GM19025 (cell line): ENCODE results near the gene RAPGEF6.
A peak's percentile ranks its signal among the peaks of the same experiment; 100 is the strongest.
"Not testable (repeated sequence)": the region's sequence is repeated elsewhere in the genome, so short reads cannot be mapped to it uniquely, and the experiment has no call there.

Experiments used
- ATAC-seq: cut with Tn5 transposase; IDR thresholded peaks from one replicate; pipeline ENCODE4 v1.9.1; 2021; ENCODE audit warnings: mild to moderate bottlenecking, low read depth, moderate library complexity; ENCODE audit not compliant: unreplicated experiment

The RAPGEF6 gene

DNA sequence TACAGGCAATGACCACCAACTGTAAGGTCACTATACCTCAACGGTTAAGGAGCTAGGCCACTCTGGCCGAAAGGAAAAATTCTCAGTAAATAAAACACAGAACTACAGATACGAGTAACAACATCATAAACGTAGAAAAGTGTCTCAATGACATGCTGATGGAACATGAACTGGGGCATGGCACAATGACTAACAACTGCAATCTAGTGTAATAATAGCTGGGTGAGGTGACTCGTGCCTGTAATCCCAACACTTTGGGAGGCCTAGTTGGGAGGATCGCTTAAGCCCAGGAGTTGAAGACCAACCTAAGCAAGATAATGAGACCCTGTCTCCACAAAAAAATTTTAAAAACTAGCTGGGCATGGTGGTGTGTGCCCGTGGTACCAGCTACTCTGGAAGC is 9.8 kb upstream of the RAPGEF6 start:
- ATAC-seq: no peak

DNA sequence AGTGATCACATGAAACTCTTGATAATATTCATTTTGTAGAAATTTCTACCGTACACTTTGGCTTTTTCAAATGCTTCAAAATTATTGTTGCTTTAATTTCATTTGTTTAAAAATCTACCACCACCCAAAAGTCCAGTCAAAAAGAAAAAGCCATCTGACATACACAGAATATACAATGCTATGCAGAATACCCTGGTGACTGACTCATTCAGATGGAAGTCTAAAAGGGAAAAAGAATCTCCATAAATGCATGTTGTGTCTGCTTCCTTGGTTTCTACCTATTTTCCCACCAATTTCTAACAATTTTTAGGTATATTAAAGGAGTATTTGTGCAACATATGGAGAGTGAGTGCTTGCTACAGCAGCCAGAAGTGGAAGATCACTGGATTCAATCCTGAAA is 9.3 kb upstream of the RAPGEF6 start:
- no peak for ATAC-seq

DNA sequence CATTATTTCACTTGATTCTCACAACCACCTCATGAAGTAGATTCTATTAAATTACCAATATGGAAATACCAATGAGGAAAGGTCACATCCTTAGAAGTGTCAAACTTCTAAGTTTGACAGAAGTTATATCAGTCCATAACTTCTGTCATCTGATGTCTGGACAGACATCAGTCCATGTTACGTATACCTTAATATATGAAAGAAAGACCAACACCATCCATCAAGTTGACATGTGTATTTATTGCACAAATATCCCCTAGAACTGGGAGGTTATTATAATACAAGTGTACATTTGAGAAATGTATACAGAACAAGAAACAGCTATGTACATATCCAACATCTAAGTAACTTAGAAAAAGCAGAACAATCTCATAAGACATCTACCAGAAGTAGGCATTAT is 6.5 kb upstream of the RAPGEF6 start:
- no peak for ATAC-seq

DNA sequence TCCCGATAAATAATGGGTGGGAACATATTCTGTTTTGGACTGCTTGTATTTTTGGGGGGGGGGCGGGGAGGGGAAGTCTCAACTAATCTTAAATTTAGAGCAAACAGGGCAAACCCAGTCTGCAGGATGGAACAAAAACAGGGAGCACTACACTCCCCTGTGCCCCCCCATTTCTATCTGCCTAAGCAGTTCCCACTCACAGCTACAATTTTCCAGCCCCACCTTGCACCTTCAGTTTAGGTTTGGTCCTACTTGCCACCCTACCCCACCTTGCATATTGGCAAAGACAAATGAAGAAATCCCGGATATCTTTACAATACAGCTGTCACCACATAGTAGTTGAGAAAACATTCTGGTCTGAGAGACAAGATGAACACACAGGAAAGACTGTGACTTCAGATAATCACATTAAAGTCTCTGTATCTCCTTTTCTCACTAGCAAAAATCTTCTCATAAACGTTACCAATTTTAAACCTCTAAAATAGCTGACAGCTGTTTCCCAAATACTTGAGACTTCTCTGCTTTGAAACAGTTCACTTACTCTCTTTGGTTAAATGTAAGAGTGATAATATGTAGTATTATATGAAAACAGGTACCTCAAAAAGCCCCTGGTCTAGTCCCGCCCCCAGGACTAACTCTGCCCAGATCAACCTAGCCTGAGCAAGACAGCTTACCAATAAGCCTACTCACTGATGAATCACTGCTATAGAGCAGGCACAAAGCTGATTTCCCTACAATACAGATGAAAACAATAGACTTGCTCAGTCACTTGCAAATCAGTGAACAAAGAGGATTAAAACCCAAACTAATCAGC is 5.2 kb upstream of the RAPGEF6 start:
- no peak for ATAC-seq

DNA sequence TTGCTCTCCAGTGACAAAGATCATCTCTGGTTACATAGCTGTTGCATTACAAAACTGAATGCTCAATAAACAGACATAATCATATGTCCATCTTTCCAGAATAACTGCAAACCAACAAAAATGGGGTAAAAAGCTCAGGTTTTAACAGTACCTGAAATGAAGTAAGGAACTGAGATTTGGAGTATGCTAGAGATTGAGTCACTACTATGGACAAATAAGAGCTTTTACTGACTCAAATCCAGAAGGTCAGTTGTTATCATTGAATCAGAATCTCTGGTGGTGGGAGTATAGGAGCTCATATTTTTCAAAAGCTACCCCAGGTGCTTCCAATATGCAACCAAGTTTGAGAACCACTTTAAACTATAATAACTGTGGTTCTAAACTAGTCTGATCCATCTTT is 4.1 kb upstream of the RAPGEF6 start:
- no peak for ATAC-seq

DNA sequence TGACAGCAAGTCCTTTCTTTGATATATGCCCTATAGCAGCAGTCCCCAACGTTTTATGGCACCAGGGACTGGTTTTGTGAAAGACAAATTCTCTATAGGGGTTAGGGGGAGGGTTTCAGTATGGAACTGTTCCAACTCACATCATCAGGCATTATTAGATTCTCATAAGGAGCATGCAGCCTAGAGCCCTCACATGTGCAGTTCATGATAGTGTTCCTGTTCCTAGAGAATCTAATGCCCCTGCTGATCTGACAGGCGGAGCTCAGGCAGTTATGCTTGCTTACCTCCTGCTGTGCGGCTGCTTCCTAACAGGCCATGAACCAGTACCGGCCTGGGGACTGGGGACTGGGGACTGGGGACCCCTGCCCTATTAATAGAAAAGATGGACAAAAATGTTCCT is 2.7 kb upstream of the RAPGEF6 start:
- no peak for ATAC-seq

DNA sequence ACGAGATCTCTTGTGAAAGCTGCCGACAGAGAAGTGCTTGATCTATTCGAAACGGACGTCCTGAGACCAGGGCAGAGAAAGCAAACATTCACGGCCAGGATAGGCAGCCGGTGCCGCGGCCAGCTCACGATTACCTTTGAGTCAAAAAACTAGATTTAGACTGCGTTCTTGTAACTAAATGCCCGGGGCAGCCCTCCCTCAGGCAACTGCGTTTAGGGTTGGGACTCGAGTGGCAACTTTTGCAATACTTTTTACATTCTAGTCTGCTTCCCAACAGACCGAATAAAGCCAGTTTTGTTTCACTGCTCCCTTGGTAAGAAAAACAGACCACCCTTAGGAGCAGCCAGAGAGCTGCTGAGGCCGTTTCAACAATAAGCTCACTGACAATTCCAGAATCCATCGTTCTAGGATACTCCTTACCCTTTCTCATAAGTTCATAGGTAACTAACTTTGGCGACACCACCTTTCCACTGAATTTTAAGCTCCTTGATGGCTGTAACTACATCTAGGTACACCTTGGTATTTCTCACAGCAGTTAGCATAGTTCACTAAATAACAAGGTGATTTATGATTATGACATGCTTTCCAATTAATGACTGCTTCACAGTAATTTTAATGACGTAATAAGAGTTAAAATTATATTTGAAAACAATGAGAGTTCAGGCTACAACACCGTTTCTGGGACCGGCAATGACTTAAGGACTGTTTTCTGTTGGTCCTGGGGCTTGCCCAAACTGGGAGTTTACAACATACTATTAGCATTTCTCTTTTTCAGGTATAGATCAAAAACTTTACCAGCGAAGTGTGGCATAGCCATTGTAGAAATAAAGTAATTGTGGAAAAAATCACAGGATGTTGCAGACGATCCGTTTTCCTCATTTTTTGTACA is 899 bp upstream of the RAPGEF6 start:
- ATAC-seq: no peak

DNA sequence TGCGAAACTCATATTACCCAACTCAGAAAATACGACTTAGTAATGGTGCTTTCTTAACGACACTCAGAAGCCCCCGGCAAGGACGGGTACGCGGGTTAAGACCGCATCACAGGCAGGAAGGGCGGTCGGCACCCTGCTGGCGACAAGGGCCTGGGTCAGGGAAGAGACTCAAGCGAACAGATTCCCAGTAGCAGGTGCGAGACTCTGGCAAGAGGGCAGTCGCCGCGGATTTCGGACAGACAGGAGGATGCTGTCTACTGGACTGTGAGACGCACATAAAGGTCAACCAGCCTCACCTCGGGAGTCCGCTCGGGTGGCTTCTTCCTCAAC is 398 bp downstream of the RAPGEF6 start:
- peak; percentile 4 for ATAC-seq

DNA sequence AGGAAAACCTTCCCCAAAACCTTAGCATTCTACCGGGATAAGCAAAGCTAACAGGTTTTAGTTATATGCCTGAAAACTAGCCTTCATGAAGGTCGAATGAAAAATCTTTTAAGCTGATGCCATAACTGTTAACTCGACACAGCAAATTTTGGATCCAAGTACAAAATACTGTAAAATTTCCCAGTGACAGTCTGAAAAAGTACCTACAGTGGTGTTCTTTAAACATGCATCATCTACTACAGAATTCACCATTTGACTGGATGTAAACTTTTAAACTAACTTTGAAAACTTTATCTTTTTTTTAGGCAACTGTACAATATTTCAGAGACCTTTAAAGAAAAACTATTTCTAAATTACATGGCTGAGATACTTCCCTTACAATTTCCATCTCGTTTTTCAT is 791 bp downstream of the RAPGEF6 start:
- no peak for ATAC-seq

DNA sequence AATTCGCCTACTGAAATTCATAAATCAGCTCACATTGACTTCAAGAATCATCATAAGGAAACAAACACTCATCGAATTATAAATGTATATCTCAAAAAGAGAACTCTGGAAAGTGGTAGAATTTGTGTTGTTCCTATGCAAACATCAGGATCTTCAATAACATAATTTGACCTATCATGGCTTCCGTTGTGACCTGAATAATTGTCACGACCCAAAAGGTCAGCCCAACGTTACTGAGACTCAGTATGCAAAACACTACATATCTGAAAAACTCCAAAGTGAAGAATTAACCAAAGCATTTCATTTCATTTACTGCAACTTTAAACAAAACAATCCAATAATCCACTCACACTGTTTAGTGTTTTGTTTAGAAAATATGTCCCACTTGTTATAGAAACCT is 1.2 kb downstream of the RAPGEF6 start:
- no peak for ATAC-seq

DNA sequence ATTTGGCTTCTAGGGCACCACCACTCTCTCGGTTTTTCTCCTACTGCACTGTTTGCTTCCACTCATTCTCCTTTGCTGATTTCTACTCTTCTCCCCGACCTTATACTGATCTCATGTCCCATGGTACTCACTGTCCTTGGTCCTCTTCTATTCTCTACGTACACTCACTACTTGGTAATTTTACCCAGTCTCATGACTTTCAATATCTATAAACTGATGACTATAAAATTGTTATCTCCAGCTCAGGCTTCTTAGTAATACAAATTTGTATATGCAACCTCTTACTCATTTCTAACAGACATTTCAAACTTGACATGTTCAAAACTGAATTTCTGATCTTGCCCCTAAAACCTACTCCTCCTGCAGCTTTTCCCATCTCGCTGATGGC is 4.1 kb downstream of the RAPGEF6 start:
- no peak for ATAC-seq

DNA sequence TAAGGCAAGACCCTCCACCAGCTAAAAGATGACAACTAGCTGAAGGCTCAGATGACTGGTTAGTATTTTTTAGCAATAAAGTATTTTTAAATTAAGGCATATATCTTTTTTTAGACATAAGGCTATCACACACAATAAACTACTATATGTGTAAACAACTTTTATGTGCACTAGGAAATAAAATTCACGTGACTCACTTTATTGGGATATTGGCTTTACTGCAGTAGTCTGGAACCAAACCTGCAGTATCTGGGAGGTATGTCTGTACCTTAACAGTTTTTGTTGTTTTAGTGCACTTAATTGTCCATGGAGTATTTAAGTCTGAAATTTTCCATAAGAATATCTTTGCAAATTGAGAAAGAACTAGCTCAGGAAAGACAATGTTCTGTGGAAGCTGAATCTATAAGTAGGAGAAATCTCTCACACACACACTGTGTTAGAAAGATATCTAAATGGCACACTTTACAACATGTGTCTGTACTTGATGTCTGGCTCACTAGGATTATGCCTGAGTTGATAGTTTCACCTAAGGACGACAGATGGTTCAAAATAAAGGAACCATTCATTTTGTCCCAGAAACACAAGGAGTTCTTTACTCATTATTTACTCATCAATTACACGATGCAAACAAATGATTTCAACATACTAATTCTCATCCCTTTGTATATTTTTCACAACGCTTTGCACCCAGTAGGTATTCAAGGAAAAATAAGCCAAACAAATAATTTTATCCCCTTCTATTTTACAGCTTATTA is 4.6 kb downstream of the RAPGEF6 start:
- no peak for ATAC-seq

DNA sequence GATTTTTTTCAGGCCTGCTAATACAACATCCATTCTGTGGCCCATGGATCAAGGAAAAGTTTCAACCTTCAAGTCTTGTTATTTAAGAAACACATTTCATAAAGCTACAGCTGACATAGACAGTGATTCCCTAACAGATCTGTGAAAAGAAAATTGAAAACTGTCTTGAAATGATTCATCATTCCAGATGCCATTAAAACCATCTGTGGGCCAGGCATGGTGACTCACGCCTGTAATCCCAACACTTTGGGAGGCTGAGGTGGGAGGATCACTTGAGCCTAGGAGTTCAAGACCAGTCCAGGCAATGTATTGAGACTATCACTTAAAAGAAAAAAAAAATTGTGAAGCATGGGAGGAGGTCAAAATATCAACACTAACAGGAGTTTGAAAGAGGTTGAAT is 6.0 kb downstream of the RAPGEF6 start:
- ATAC-seq: no peak

DNA sequence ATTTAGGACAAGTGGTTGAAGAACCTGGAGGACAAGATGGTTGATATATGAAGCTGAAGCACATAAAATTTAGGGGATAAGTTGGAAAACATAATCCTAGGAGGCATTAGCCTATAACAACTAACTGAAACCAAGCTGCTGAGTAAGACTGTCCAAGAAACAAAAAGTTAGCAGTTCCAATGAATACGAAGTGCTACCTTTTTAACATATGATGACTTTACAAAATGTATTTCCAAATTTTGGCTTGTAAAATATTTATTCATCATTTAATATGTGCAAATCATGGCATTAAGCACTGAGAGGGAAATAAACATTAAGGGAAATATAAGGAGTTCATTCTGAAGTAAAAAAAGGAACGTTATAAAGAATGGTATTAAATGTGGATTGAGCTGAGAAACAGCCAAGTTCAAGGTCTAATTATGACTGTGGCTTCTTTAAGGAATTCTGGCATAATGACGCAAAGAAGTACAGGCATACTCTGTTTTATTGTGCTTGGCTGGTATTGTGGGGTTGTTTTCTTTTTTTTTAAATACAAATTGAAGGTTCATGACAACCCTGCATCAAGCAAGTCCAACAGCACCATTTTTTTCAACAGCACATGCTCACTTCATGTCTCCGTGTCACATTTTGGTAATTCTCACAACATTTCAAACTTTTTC is 7.7 kb downstream of the RAPGEF6 start:
- ATAC-seq: no peak

DNA sequence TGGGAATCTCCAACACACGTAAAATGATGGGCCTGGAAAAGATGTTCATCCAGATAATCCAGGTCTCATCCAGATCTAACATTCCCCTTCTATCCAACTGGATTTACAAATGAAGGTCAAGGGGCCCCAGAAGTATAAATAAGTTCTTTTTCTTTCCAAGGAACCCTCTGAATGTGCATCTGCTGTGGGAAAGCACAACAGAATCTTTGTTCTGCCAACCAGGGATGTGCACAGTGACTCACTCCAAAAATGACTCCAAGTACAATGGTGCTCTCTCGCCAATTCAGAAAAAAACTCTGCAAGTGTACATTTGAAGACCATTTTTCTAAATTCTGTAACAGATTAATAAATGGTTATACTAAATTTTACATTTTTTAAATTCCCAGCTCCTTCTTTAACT is 12.4 kb downstream of the RAPGEF6 start:
- no peak for ATAC-seq

DNA sequence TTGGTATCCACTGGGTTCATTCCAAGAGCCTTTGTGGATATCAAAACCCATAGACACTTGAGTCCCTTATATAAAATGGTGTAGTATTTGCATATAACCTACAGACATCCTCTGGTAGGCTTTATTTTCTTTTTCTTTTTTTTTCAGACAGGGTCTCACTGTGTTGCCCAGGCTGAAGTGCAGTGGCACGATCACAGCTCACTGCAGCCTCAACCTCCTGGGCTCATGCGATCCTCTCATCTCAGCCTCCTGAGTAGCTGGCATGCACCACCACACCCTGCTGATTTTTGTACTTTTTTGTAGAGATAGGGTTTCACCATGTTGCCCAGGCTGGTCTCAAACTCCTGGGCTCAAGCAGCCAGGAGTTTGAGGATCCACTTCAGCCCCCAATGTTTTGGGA is 13.9 kb downstream of the RAPGEF6 start:
- ATAC-seq: not testable (repeated sequence)

DNA sequence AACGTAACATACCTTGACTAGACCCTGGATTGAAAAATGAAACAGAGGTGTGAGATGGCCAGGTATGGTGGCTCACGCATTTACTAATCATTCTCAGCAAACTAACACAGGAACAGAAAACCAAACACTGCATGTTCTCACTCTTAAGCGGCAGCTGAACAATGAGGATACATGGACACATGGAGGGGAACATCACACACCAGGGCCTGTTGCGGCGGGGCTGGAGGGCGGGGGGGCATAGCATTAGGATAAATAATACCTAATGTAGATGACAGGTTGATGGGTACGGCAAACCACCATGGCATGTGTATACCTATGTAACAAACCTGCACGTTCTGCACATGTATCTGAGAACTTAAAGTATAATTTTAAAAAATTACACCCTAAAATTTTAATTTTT is 15.9 kb downstream of the RAPGEF6 start:
- no peak for ATAC-seq

DNA sequence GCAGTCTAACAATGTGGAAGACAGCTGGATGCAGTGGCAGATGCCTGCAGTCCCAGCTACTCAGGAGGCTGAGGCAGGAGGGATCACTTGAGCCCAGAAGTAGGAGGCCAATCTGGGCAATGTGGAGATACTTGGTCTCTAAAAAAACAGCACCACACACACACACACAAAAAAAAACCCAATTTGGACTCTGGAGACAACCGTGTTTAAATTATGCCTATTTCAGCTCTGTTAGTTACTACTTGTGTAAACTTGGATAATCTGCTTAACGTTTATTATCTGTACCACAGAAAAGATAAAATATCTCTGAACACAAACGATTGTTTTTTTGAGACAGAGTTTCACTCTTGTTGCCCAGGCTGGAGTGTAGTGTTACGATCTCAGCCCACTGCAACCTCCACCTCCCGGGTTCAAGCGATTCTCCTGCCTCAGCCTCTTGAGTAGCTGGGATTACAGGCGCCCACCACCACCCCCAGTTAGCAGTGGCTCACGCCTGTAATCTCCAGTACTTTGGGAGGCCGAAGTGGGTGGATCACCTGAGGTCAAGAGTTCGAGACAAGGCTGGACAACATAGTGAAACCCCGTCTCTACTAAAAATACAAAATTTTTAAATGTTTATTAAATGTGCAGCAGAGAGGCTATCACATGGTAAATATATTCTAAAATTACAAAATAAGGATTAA is 17.7 kb downstream of the RAPGEF6 start:
- no peak for ATAC-seq

DNA sequence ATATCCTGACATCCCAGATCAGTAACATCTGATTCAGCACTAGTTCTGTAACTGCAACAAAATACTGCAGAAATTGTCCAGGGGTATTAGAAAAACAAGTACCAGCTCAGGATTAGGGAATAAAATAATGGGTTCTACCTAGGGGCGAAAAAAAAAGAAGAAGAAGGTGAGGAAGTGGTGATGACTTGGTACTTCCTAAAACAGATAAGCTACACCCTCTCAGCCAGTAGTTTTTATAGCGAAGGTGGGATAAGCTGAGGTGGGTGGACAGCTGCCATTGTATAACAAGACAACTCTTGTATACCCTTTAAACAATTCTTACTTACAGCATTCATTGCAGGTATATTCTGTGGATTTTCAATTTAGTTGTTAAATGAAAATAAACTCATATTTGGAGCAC is 19.1 kb downstream of the RAPGEF6 start:
- no peak for ATAC-seq

DNA sequence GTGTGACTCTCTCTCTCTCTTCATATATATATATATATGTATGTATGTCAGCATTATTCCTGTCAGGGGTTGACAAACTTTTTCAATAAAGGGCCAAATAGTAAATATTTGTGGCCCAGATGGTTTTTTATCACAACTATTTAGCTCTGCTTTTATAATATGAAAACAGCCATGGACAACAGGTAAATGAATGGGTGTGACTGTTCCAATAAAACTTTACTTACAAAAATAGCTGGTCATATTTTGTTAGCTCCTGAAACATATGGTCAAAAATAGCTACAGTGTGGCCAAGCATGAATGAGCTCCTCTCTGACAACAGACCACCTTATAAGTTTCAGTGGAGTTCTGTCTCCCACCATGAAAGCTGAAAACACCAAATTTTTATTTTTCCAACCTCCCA is 21.6 kb downstream of the RAPGEF6 start:
- no peak for ATAC-seq
